Upper lobe of left lung (tissue), 6 donors: ENCODE measurements around the gene STK33. TPM values are rescaled to one million over a fixed set of nuclear protein-coding genes. Genes with fewer than 3 reads are reported as not detected.

ENCODE experiments used
- ATAC-seq, 2 donors: fragments of 200-7000 bp; cut with Tn5 transposase; one replicate each; pipeline ENCODE4 v1.9.1; 2022; ENCODE audit warnings: mild to moderate bottlenecking in 2 of 2, moderate library complexity in 2 of 2; ENCODE audit not compliant: low FRiP score in 2 of 2
- DNase-seq, 2 donors: peaks; one replicate each; pipeline ENCODE4 v3.0.0-alpha.2; 2019 to 2020
- H3K27ac ChIP-seq, 4 donors: fragments of 200-600 bp; sonication (generic); one replicate each; pipeline ENCODE4 v1.5.1; 2016 to 2019
- H3K27me3 ChIP-seq, 4 donors: fragments of 200-600 bp; sonication (generic); one replicate each; pipeline ENCODE4 v1.5.1; 2017 to 2019
- H3K36me3 ChIP-seq, 4 donors: fragments of 200-600 bp; sonication (generic); one replicate each; pipeline ENCODE4 v1.5.1; 2016 to 2019
- H3K4me1 ChIP-seq, 4 donors: fragments of 200-600 bp; sonication (generic); one replicate each; pipeline ENCODE4 v1.5.1; 2018 to 2019
- H3K4me3 ChIP-seq, 4 donors: fragments of 200-600 bp; sonication (generic); one replicate each; pipeline ENCODE4 v1.5.1; 2017 to 2019; ENCODE audit warnings: mild to moderate bottlenecking in 2 of 4, moderate library complexity in 1 of 4
- H3K9me3 ChIP-seq, 4 donors: fragments of 200-600 bp; sonication (generic); one replicate each; pipeline ENCODE4 v1.5.1; 2018 to 2019
- EP300 ChIP-seq, 4 donors: sonication (generic); formaldehyde crosslinking; IDR thresholded peaks; one replicate each; pipeline ENCODE4 v1.5.1; 2017; ENCODE audit warnings: antibody characterized with exemption in 4 of 4, control low read depth in 2 of 4
- POLR2A ChIP-seq, 4 donors: fragments of 450-650 bp; IDR thresholded peaks; one replicate each; pipeline ENCODE4 v1.5.1; 2016 to 2017; ENCODE audit warnings: antibody characterized with exemption in 4 of 4, mild to moderate bottlenecking in 2 of 4
- POLR2AphosphoS5 ChIP-seq, 2 donors: sonication (generic); formaldehyde crosslinking; IDR thresholded peaks; one replicate each; pipeline ENCODE4 v1.5.1; 2017; ENCODE audit warnings: antibody characterized with exemption in 2 of 2
- WGBS, 2 donors: methylation state at CpG; one replicate each; pipeline ENCODE4 v1.1.5; 2017 to 2018; 5-methylcytosine and 5-hydroxymethylcytosine counted together
- total RNA-seq, 6 donors: library from RNA; depleted of rRNA in 4 of 6; stranded (reverse); fragments of >200 nt in 4 of 6; gene quantifications; one replicate each; pipeline versions ENCODE4 v1.1.0 to v1.2.1, GENCODE V29; 2016 to 2021
- TF ChIP-seq, protein P1 (sequence below), 6 experiments: fragments of 450-650 bp in 4 of 6; fragments of 200-600 bp in 2 of 6; sonication (generic) in 2 of 6; IDR thresholded peaks; one replicate each; pipeline ENCODE4 v1.5.1; 2016 to 2019; ENCODE audit warnings: antibody characterized with exemption in 6 of 6
- donor health status: DM: no; HTN: no; CAD: no; lungs with moderate emphysema.
- donor health status: DM: no; HTN: yes; CAD: no; lungs with severe emphysema.

STK33 gene
- total RNA-seq, 6 donors from 2014 or later = 10.3 to 77.0 (median 15.6) TPM

DNA sequence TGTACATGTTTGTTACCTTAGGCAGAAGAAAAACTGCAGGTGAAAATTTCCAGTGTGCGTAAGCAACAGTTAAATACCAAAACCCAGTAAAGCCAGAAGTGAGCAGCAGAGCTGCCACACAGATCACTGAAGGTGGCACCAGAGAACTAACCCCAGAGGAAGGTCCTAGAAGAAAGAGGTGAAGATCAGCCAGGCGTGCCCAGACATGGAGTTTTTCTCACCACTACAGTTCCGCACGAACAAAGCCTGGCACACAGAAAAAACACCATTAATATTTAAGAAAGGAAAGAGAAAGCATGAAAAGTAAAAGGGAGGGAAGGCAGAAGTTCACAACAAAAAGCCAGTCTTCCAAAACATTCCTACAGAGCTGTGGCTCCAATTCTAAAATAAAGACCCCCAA is 60.7 kb downstream of the STK33 start:
- DNase-seq = no peak
- no peak overlapping the region for H3K27ac ChIP-seq
- H3K9me3 ChIP-seq = no peaks in the 10 kb centered on the region
- TF ChIP-seq, protein P1, sequence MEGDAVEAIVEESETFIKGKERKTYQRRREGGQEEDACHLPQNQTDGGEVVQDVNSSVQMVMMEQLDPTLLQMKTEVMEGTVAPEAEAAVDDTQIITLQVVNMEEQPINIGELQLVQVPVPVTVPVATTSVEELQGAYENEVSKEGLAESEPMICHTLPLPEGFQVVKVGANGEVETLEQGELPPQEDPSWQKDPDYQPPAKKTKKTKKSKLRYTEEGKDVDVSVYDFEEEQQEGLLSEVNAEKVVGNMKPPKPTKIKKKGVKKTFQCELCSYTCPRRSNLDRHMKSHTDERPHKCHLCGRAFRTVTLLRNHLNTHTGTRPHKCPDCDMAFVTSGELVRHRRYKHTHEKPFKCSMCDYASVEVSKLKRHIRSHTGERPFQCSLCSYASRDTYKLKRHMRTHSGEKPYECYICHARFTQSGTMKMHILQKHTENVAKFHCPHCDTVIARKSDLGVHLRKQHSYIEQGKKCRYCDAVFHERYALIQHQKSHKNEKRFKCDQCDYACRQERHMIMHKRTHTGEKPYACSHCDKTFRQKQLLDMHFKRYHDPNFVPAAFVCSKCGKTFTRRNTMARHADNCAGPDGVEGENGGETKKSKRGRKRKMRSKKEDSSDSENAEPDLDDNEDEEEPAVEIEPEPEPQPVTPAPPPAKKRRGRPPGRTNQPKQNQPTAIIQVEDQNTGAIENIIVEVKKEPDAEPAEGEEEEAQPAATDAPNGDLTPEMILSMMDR (IDR thresholded peaks at IDR 0.05) = no peak
- TF ChIP-seq POLR2A (IDR thresholded peaks at IDR 0.05) (no peak), EP300 (IDR thresholded peaks at IDR 0.05) (no peak), POLR2AphosphoS5 (IDR thresholded peaks at IDR 0.05) (no peak)
- no peaks in the 10 kb centered on the region for H3K27me3 ChIP-seq
- no peak for ATAC-seq
- no peak overlapping the region for H3K4me3 ChIP-seq
- WGBS, 2 donors = 86 to 94% methylated on average over 4 of the region's 4 CpGs
- no peaks in the 10 kb centered on the region for H3K36me3 ChIP-seq
- no peaks in the 10 kb centered on the region for H3K4me1 ChIP-seq

DNA sequence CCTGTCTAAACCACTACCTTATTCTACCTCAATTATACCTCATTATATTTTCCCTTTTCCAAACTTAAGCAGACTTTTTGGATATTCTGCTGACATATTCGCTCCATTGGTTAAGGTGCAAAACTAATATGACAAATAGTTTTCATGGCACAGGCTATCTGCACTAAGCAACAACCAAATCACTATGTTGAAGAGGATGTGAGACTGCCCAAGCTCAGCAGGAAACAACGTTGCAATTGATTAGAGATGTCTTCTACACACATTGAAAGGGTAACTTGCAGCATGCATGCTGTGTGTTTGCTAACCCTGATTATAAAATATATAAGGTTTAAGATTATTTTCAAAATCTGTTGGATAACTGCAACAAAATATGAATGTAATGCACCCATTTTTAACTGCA is 61.6 kb downstream of the STK33 start:
- ATAC-seq = no peak
- Histone ChIP-seq H3K4me3 (no peak overlapping the region), H3K27me3 (no peaks in the 10 kb centered on the region), H3K9me3 (no peaks in the 10 kb centered on the region), H3K36me3 (no peaks in the 10 kb centered on the region), H3K27ac (no peak overlapping the region), H3K4me1 (no peaks in the 10 kb centered on the region)
- no peak for DNase-seq
- TF ChIP-seq POLR2A (IDR thresholded peaks at IDR 0.05) (no peak), EP300 (IDR thresholded peaks at IDR 0.05) (no peak), POLR2AphosphoS5 (IDR thresholded peaks at IDR 0.05) (no peak)
- TF ChIP-seq, protein P1 (IDR thresholded peaks at IDR 0.05) = no peak
- 73 to 74% methylated on average over 2 of the region's 2 CpGs for WGBS, 2 donors

DNA sequence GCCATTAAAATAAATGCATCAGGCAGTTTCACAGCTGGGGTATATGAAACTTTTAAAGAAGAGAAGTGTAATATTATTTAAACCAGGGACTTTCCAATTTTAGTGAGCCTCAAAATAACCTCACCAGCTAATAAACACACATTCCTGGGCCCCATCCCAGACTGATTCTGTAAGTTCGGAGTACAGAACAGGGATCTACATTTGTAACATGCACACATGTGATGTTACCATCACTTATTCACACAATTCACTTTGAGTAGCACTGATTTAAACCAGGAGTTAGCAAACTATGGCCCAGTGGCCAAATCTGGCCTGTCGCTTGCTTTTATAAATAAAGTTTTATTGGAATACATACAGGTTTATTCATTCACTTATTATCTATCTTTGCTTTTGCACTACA is 62.0 kb downstream of the STK33 start:
- H3K4me1 ChIP-seq = no peaks in the 10 kb centered on the region
- ATAC-seq (no peak), DNase-seq (no peak)
- no peak overlapping the region for H3K27ac ChIP-seq
- H3K27me3 ChIP-seq = no peaks in the 10 kb centered on the region
- TF ChIP-seq POLR2A (IDR thresholded peaks at IDR 0.05) = no peak
- TF ChIP-seq POLR2AphosphoS5 (IDR thresholded peaks at IDR 0.05) = no peak
- no peak for TF ChIP-seq EP300 (IDR thresholded peaks at IDR 0.05)
- TF ChIP-seq, protein P1 (IDR thresholded peaks at IDR 0.05) = no peak
- no peak overlapping the region for H3K4me3 ChIP-seq
- no peaks in the 10 kb centered on the region for H3K9me3 ChIP-seq
- 91 to 98% methylated on average over 2 of the region's 2 CpGs for WGBS, 2 donors
- H3K36me3 ChIP-seq = no peaks in the 10 kb centered on the region

DNA sequence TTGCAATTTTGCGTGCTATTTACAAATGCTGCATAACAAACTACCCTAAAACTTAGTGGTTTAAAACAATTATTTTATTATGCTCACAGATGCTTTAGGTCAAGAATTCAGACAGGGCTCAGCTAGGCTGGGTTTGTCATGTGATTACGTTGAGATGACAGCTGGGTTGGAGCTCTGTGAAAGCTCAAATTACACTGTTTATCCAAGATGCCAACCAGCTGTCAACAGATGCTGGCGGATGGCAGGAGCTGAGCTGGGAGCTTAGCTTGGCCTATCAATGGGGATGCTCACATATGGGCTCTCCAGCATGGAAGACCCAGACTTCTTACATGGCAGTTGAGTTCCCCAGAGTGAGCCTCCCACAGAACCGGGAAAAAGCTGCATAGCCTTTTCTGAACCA is 62.7 kb downstream of the STK33 start:
- Histone ChIP-seq H3K4me1 (no peaks in the 10 kb centered on the region), H3K27me3 (no peaks in the 10 kb centered on the region), H3K9me3 (no peaks in the 10 kb centered on the region), H3K36me3 (no peaks in the 10 kb centered on the region), H3K27ac (no peak overlapping the region), H3K4me3 (no peak overlapping the region)
- ATAC-seq (no peak), DNase-seq (no peak)
- WGBS, 2 donors = 71 to 80% methylated on average over 3 to 4 of the region's 4 CpGs
- TF ChIP-seq EP300 (IDR thresholded peaks at IDR 0.05) = no peak
- TF ChIP-seq POLR2AphosphoS5 (IDR thresholded peaks at IDR 0.05) = no peak
- TF ChIP-seq POLR2A (IDR thresholded peaks at IDR 0.05) = no peak
- TF ChIP-seq, protein P1 (IDR thresholded peaks at IDR 0.05) = no peak

DNA sequence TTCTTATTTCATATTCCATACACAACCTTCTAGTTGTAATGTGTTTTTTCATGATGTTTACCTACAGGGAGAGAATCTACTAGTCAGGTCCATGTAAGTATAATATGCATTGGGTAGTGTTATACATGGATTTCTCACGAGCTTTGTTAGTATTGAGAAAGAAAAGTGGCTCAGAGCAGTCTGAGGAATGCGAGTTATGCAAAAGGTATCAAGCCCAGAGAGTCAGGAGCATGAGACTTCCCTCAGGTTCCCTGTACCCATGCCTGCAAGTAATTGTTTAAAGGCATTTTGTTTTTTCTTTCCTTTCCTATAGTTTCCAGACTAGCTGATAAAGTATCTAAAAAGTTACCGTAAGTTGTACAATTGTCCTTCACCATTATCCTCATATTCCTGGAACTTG is 66.1 kb downstream of the STK33 start:
- DNase-seq (no peak), ATAC-seq (no peak)
- H3K4me1 ChIP-seq = no peaks in the 10 kb centered on the region
- H3K27ac ChIP-seq = no peak overlapping the region
- no peaks in the 10 kb centered on the region for H3K9me3 ChIP-seq
- TF ChIP-seq, protein P1 (IDR thresholded peaks at IDR 0.05) = no peak
- TF ChIP-seq POLR2A (IDR thresholded peaks at IDR 0.05) = no peak
- TF ChIP-seq EP300 (IDR thresholded peaks at IDR 0.05) = no peak
- TF ChIP-seq POLR2AphosphoS5 (IDR thresholded peaks at IDR 0.05) = no peak
- no peaks in the 10 kb centered on the region for H3K27me3 ChIP-seq
- H3K4me3 ChIP-seq = no peak overlapping the region
- 53 to 54% methylated on average over 3 of the region's 3 CpGs for WGBS, 2 donors
- H3K36me3 ChIP-seq = no peaks in the 10 kb centered on the region
